GM12891 (cell line): ENCODE measurements around the gene ZIC1.

Experiments
- POLR2A ChIP-seq: IDR thresholded peaks from 2 replicates; pipeline ENCODE4 v1.6.1; 2011; ENCODE audit warnings: low read depth, low read length, control low read depth
- POLR2AphosphoS5 ChIP-seq: IDR thresholded peaks from 2 replicates; pipeline ENCODE4 v1.6.1; 2011; ENCODE audit warnings: low read depth, low read length, control low read depth
- SPI1 ChIP-seq: IDR thresholded peaks from 2 replicates; pipeline ENCODE4 v1.6.1; 2011; ENCODE audit warnings: low read depth, low read length, control low read depth

DNA sequence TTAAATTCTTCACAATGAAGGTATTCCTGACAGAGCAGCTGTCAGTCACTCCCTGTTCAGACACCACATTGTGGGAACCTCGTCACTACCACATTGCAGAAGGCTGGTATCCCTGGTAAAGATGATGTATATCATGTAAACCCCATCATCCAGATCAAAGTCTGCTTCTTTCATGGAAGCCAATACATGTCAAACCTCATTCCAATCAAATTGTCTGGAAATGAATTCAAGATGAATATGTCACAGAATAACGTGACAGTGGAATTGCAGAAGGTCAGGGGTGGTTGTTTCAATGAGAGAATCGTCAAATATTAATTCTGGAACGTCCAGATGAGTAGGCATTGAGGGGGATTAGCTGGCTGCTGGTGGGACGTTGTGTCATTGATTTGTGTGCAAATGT, 7.0 kb upstream of the ZIC1 start:
- no peak for TF ChIP-seq POLR2A
- TF ChIP-seq POLR2AphosphoS5, result no peak
- TF ChIP-seq SPI1, result no peak
